Glutamatergic neuron (in vitro differentiated cells): ENCODE results near the gene FAM83G. TPM values are rescaled to one million over a fixed set of nuclear protein-coding genes. Genes with fewer than 3 reads are reported as not detected.

ENCODE experiments used
- DNase-seq: peaks from one replicate; pipeline ENCODE4 v3.0.0; 2022
- H3K27ac Mint-ChIP-seq: one replicate; pipeline ENCODE4 v1.8.0; 2020; ENCODE audit warnings: mild to moderate bottlenecking, mixed read lengths, inconsistent platforms; ENCODE audit not compliant: unreplicated experiment
- H3K27me3 Mint-ChIP-seq: one replicate; pipeline ENCODE4 v1.8.0; 2020; ENCODE audit warnings: mild to moderate bottlenecking, moderate library complexity, mixed read lengths, inconsistent platforms; ENCODE audit not compliant: unreplicated experiment
- H3K36me3 Mint-ChIP-seq: one replicate; pipeline ENCODE4 v1.8.0; 2020; ENCODE audit warnings: mild to moderate bottlenecking, mixed read lengths, inconsistent platforms; ENCODE audit not compliant: unreplicated experiment
- H3K4me1 Mint-ChIP-seq: one replicate; pipeline ENCODE4 v1.8.0; 2020; ENCODE audit warnings: mild to moderate bottlenecking, low read depth, mixed read lengths, inconsistent platforms; ENCODE audit not compliant: unreplicated experiment
- H3K4me3 Mint-ChIP-seq: one replicate; pipeline ENCODE4 v1.8.0; 2020; ENCODE audit warnings: mild to moderate bottlenecking, mixed read lengths, inconsistent platforms; ENCODE audit not compliant: unreplicated experiment
- H3K9me3 Mint-ChIP-seq: one replicate; pipeline ENCODE4 v1.8.0; 2020; ENCODE audit warnings: mild to moderate bottlenecking, moderate library complexity, mixed read lengths, inconsistent platforms; ENCODE audit not compliant: unreplicated experiment
- total RNA-seq: library from RNA; stranded (reverse); fragmentation: NEBNext Ultra II Directional; extraction: Animal tissue kit (Norgen Biotek cat#: 25700); gene quantifications from one replicate; pipeline ENCODE4 v1.2.1, GENCODE V29; 2021; ENCODE audit not compliant: unreplicated experiment
- TF ChIP-seq, protein P1 (sequence below): fragments of 200-600 bp; sonication (generic); IDR thresholded peaks from one replicate; pipeline ENCODE4 v1.5.0; 2021; ENCODE audit not compliant: partially characterized antibody, unreplicated experiment

Gene FAM83G
- total RNA-seq, 1 donor from 2014 or later: 2.0 TPM

DNA sequence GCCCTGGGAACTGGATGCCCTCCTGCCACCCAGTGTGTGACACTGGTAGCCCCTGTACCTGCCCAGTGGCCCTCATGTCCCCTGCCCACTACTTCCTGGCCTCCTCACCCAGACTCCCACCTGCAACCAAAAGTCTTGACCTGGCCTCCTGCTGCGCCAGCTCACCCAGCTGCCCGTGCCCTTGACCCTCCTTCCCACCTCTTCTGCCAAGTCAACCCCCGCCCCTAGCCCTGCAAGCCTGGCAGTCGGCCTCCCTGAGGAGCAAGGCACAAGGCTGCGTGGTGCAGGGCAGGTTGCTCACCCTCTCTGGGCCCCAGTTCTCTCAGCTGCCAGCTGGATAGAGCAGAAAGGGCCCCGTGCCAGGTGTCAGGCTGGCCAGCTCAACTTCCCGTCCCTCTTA lies 12.3 kb upstream of the FAM83G start:
- H3K4me3 Mint-ChIP-seq: no peak overlapping the region
- no peaks in the 10 kb centered on the region for H3K36me3 Mint-ChIP-seq
- no peak overlapping the region for H3K27ac Mint-ChIP-seq
- TF ChIP-seq, protein P1, sequence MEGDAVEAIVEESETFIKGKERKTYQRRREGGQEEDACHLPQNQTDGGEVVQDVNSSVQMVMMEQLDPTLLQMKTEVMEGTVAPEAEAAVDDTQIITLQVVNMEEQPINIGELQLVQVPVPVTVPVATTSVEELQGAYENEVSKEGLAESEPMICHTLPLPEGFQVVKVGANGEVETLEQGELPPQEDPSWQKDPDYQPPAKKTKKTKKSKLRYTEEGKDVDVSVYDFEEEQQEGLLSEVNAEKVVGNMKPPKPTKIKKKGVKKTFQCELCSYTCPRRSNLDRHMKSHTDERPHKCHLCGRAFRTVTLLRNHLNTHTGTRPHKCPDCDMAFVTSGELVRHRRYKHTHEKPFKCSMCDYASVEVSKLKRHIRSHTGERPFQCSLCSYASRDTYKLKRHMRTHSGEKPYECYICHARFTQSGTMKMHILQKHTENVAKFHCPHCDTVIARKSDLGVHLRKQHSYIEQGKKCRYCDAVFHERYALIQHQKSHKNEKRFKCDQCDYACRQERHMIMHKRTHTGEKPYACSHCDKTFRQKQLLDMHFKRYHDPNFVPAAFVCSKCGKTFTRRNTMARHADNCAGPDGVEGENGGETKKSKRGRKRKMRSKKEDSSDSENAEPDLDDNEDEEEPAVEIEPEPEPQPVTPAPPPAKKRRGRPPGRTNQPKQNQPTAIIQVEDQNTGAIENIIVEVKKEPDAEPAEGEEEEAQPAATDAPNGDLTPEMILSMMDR: no peak
- H3K9me3 Mint-ChIP-seq: peaks cover 4% of the 10 kb centered on the region
- peak; percentile 10 for DNase-seq
- H3K4me1 Mint-ChIP-seq: peaks cover 6% of the 10 kb centered on the region
- peaks cover 14% of the 10 kb centered on the region for H3K27me3 Mint-ChIP-seq

DNA sequence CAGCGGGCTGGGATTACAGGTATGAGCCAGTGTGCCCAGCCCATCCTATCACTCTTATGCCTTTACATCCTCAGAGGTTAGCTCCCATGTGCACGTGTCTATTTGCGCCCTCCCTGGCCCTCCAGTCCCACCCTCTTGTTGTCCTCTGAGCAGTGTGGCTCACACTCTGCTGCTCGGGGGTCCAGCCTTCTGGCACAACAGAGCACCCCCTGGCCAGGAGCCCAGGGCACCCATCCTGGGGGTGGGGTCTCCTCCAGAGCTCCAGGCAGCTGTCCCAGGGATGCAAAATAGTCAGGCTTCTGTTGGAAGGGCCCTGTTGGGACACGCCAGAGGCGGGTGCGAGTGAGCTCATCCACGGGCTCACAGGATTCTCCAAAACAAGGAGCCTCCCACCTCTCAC lies 11.7 kb upstream of the FAM83G start:
- DNase-seq: peak; percentile 8
- TF ChIP-seq, protein P1: no peak
- no peak overlapping the region for H3K27ac Mint-ChIP-seq
- H3K27me3 Mint-ChIP-seq: peaks cover 14% of the 10 kb centered on the region
- H3K9me3 Mint-ChIP-seq: peaks cover 4% of the 10 kb centered on the region
- peaks cover 6% of the 10 kb centered on the region for H3K4me1 Mint-ChIP-seq
- H3K36me3 Mint-ChIP-seq: no peaks in the 10 kb centered on the region
- H3K4me3 Mint-ChIP-seq: no peak overlapping the region

DNA sequence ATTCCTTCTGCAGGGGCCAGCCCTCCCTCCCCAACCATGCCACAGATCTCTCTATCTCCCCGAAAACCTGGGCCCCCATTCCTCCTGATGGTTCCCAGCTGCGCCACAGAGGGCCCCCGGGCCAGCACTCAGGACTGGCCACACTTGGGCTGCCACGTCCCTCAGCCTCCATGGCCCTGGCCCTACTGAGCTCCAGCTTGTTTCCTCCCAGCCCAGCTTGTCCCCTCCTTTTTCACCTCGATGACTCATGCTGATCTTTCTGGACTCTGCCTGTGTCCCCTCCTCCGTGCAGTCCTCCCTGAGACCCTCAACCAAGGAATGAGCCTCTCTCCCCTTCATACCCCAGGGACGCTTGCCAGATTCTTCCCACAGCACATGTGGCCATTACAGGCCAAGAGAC lies 10.9 kb upstream of the FAM83G start:
- Mint-ChIP-seq H3K9me3 (peaks cover 4% of the 10 kb centered on the region), H3K4me3 (no peak overlapping the region), H3K36me3 (no peaks in the 10 kb centered on the region), H3K4me1 (peaks cover 6% of the 10 kb centered on the region), H3K27me3 (peaks cover 14% of the 10 kb centered on the region), H3K27ac (no peak overlapping the region)
- TF ChIP-seq, protein P1: no peak
- no peak for DNase-seq

DNA sequence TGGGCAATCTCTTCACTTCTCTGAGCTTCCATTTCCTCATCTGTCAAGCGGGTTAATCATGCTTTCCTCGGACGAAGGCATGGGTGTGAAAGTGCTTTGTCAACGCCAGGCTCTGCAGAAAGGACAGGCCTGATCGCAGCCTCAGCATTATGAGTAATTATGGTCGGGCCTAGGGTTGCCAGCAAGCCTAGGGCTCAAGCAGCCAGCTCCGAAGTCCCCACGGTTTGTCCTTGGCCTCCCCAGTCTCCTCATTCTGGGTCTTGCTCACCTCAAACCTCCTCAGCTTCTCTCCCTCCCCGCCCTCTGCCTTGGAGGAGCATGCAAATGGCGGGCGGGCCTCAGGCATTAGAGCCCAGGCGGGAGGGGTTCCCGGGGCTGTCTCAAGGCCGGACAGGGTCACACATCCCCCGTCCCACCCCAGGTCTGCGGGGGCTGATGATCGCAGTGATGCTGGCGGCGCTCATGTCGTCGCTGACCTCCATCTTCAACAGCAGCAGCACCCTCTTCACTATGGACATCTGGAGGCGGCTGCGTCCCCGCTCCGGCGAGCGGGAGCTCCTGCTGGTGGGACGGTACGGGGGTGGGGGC lies 10.2 kb upstream of the FAM83G start:
- TF ChIP-seq, protein P1: no peak
- Mint-ChIP-seq H3K27ac (no peak overlapping the region), H3K27me3 (peaks cover 11% of the 10 kb centered on the region), H3K4me3 (no peak overlapping the region), H3K4me1 (peaks cover 6% of the 10 kb centered on the region), H3K9me3 (peaks cover 2% of the 10 kb centered on the region), H3K36me3 (no peaks in the 10 kb centered on the region)
- DNase-seq: no peak

DNA sequence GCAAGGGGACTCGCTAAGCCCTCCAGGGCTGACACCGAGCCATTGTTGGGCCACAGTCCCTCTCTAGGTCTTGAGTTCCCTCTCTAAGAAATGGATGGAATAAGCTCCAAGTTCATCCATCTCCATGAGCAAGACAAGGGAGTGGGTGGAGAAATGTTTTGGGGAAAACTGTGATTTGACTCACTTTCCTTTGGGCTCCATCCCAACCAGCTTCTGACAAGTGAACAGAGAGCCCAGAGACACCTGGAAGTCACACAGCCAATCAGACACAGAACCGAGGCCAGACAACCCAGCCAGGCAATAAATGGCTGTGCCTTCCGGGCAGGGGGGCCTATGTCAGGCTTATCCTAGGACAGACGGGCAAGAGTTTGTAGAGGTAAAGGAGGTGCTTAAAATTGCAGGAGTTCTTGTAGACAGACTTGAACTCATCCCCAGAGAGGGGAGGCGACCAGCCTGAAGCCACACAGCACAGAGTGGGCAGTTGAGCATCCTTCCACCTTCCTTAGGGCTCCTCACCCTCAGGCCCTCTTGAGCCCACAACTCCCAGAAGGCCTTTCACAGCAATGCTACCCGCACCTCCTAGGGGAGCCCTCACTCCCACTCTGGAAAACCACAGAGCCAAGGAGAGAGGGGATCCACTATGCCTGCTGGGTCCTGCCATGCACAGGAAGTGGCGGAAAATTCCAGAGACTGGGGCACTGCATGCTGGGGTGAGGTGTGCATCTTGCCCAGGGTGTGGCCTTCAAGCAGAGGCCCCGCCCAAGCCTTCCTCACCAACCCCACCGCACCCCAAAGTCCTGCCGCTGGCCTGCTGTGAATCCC lies 9.5 kb upstream of the FAM83G start:
- peaks cover 13% of the 10 kb centered on the region for H3K27me3 Mint-ChIP-seq
- DNase-seq: no peak
- H3K27ac Mint-ChIP-seq: no peak overlapping the region
- H3K4me1 Mint-ChIP-seq: peaks cover 5% of the 10 kb centered on the region
- no peak overlapping the region for H3K4me3 Mint-ChIP-seq
- H3K36me3 Mint-ChIP-seq: no peaks in the 10 kb centered on the region
- TF ChIP-seq, protein P1: no peak
- peaks cover 4% of the 10 kb centered on the region for H3K9me3 Mint-ChIP-seq
